ENCODE results near the gene PTPRN2.

The PTPRN2 gene

DNA sequence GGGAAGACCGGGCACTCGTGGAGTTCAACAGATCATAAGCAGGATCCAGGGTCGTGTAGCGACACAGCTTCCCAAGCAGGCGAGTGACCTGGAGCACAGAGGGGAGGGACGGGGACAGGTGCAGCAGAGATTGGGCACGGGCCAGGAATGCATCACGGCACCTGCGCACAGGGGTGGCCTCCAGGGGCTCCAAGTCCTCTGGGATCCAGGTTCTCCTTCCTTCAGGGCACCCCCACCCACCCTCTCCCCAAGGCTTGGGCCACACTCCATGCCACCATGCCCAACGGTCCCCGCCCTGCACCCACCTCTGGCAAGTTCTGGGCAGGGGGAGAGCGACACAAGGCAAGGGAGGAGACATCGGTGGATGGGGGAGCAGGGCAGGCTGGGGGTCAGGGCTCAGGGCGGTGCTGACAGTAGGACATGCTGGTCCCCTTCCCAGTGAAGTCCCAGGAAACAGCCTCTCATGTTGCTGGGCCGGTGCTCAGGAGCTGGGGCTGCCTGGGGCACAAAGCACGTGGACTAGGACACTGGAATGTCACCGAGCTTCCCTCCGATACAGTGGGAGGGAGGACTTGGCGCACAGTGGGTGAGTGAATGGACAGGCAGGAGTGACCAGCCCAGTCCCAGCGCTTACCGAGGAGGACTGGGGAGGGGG lies 597.3 kb downstream of the PTPRN2 start:
- H3K4me3 ChIP-seq (ENCODE audit: low read depth, low read length) = no peak overlapping the region
- TF ChIP-seq, protein P1, sequence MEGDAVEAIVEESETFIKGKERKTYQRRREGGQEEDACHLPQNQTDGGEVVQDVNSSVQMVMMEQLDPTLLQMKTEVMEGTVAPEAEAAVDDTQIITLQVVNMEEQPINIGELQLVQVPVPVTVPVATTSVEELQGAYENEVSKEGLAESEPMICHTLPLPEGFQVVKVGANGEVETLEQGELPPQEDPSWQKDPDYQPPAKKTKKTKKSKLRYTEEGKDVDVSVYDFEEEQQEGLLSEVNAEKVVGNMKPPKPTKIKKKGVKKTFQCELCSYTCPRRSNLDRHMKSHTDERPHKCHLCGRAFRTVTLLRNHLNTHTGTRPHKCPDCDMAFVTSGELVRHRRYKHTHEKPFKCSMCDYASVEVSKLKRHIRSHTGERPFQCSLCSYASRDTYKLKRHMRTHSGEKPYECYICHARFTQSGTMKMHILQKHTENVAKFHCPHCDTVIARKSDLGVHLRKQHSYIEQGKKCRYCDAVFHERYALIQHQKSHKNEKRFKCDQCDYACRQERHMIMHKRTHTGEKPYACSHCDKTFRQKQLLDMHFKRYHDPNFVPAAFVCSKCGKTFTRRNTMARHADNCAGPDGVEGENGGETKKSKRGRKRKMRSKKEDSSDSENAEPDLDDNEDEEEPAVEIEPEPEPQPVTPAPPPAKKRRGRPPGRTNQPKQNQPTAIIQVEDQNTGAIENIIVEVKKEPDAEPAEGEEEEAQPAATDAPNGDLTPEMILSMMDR (IDR thresholded peaks at IDR 0.05; ENCODE audit: borderline replicate concordance, insufficient read depth, low read depth, low read length) = no peak

DNA sequence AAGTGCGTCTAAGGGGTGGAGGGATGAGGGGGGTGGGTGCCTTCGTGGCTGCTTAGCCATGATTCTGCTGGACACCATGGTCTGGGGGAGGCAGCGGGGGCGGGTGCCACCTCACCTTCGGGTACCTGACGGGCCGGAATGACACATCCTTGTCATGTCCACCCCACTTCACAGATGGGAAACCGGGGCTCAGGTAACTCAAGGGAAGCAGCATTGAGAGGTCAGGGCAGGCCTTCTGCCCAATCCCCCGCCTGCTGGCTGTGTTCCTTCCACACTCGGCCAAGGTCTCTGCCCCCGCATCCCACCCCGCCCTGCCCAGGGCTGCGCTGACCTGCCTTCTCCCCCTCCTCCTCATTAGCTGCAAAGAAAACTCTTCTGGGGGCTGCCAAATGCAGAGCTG lies 598.0 kb downstream of the PTPRN2 start:
- H3K4me3 ChIP-seq (ENCODE audit: low read depth, low read length) = no peak overlapping the region
- TF ChIP-seq, protein P1 (IDR thresholded peaks at IDR 0.05; ENCODE audit: borderline replicate concordance, insufficient read depth, low read depth, low read length) = no peak

DNA sequence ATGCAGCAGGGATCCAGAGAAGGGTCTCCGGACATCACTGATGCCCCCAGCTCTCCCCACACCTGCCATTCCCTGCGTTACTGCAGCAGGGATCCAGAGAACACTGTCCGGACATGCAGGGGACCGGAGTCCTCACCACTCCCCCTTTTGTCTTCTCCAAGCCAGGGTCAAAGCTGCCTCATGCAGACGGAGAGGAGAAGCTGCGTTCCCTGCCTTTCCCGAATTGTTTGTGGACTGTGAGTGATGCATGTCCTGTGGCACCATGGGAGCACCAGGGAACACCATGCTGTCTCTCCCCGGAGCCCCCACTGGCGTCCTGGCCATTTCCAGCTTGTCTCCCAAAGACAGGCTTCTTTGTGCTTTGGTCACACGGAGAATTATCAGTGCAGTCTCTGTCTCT lies 599.7 kb downstream of the PTPRN2 start:
- TF ChIP-seq, protein P1 (IDR thresholded peaks at IDR 0.05; ENCODE audit: borderline replicate concordance, insufficient read depth, low read depth, low read length) = no peak
- H3K4me3 ChIP-seq (ENCODE audit: low read depth, low read length) = no peak overlapping the region

DNA sequence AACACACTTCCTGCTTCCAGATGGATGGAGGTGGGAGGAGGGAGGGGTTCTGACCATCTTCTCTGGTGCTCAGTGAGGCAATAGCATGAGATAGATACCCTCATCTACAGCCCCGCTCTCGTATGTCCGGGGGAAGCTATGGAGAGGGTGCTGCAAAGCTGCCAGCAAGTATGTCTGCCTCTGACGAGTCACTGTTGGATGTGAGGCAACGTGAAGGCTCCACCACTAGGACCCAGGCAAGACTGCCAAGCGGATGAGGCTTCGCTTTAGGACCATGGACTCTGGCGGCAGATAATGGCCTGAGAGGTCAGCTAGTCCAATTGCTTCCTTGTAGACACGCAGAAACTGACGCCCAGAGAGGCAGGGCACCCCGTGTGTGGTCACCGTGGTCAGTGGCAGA lies 601.6 kb downstream of the PTPRN2 start:
- TF ChIP-seq, protein P1 (IDR thresholded peaks at IDR 0.05; ENCODE audit: borderline replicate concordance, insufficient read depth, low read depth, low read length) = no peak
- H3K4me3 ChIP-seq (ENCODE audit: low read depth, low read length) = no peak overlapping the region

DNA sequence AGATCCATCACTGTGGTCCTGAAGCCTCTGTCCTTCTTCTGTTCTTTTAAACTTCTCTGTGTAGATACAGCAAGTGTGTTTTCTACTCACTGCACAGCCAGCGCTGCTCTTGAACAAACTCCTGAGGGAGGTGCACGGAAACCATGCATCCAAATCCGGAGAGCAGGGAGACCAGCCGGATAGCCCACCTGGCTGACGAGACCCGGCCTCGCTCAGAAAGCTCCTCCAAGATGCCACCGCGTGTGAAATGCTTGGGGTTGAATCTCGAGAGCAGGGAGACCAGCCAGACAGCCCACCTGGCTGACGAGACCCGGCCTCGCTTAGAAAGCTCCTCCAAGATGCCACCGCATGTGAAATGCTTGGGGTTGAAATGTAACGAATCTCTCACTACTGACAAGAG lies 602.0 kb downstream of the PTPRN2 start:
- no peak overlapping the region for H3K4me3 ChIP-seq (ENCODE audit: low read depth, low read length)
- TF ChIP-seq, protein P1 (IDR thresholded peaks at IDR 0.05; ENCODE audit: borderline replicate concordance, insufficient read depth, low read depth, low read length) = no peak

DNA sequence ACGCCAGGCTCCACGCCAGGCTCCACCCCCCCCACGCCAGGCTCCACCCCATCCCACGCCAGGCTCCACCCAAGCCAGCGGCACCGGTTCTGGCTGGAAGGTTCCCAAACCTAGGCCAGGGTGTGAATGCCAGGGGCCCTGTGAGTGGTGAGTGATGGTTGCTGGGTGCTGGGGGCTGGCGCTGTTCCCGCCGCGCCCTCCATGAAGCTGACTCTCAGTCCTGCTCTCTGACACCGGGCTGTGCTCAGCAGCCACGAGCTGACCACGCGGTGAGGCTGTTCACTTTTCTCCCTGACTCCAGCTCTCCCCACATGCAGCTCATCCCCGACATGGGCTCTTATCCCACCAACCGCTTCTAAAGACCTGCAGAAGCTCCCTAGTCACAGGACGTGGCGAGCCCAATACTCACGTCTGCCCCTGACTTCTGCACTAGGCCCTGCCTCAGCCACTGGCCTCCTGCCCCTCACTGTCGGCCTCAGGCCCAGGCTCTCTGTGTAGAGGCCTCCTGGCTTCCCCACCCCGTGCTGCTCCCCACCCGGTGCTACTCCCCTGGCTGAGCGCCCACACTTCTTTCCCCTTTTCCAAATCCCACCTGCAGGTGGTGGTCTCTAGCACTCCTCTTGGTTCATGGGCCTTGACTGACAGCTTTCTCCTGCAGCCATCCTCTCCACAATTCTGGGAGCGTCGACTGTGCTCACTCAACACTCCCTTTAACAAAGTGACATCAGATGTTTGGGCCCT lies 603.0 kb downstream of the PTPRN2 start:
- no peak overlapping the region for H3K4me3 ChIP-seq (ENCODE audit: low read depth, low read length)
- TF ChIP-seq, protein P1 (IDR thresholded peaks at IDR 0.05; ENCODE audit: borderline replicate concordance, insufficient read depth, low read depth, low read length) = no peak
